A673 (cell line): ENCODE results near the gene MET. TPM values are rescaled to one million over a fixed set of nuclear protein-coding genes. Genes with fewer than 3 reads are reported as not detected.

Source experiments
- BruUV-seq: library from RNA; stranded (reverse); fragments of 400-500 nt; replicated peaks from 2 replicates; lab custom pipeline; 2021; lab: Mats Ljungman, UMichigan
- CTCF ChIA-PET: fragments of 300-600 bp; sonication (Branson Sonifier 250); formaldehyde crosslinking; loops from one replicate; lab custom pipeline; 2022; ENCODE audit warnings: antibody characterized with exemption; lab: Charles Lee
- POLR2A ChIA-PET: fragments of 300-600 bp; sonication (Branson Sonifier 250); formaldehyde crosslinking; loops from one replicate; lab custom pipeline; 2022; ENCODE audit warnings: antibody characterized with exemption; ENCODE audit not compliant: low non-redundant PET; lab: Charles Lee
- DNase-seq: peaks from one replicate; pipeline ENCODE4 v3.0.0-alpha.2; 2015; ENCODE audit warnings: low spot score
- H3K27ac ChIP-seq: fragments of 200-600 bp; sonication (generic); 2 replicates; pipeline ENCODE4 v1.5.1; 2016; ENCODE audit warnings: mixed run types, low read depth, mild to moderate bottlenecking, mixed read lengths, antibody characterized with exemption, low read length; ENCODE audit not compliant: poor library complexity, severe bottlenecking
- H3K27me3 ChIP-seq: fragments of 200-600 bp; sonication (generic); replicated peaks from 2 replicates; pipeline ENCODE4 v1.6.1; 2017; ENCODE audit warnings: mixed run types, low read depth, mild to moderate bottlenecking, mixed read lengths, antibody characterized with exemption, low read length; ENCODE audit not compliant: insufficient read depth, poor library complexity
- H3K36me3 ChIP-seq: fragments of 200-600 bp; sonication (generic); 2 replicates; pipeline ENCODE4 v1.6.1; 2016; ENCODE audit warnings: mixed run types, mild to moderate bottlenecking, mixed read lengths, antibody characterized with exemption, low read length; ENCODE audit not compliant: insufficient read depth, poor library complexity, severe bottlenecking
- H3K4me1 ChIP-seq: fragments of 200-600 bp; sonication (generic); 2 replicates; pipeline ENCODE4 v1.6.1; 2017; ENCODE audit warnings: mixed run types, mild to moderate bottlenecking, mixed read lengths, antibody characterized with exemption, low read length; ENCODE audit not compliant: insufficient read depth, poor library complexity, severe bottlenecking
- H3K4me3 ChIP-seq: fragments of 200-600 bp; sonication (generic); 2 replicates; pipeline ENCODE4 v1.5.1; 2016; ENCODE audit warnings: low read depth, mixed run types, mild to moderate bottlenecking, mixed read lengths, low read length; ENCODE audit not compliant: poor library complexity, severe bottlenecking
- H3K9me3 ChIP-seq: fragments of 200-600 bp; sonication (generic); 2 replicates; pipeline ENCODE4 v1.6.1; 2016; ENCODE audit warnings: mixed run types, low read depth, mild to moderate bottlenecking, mixed read lengths, antibody characterized with exemption, low read length; ENCODE audit not compliant: poor library complexity, severe bottlenecking
- CTCF ChIP-seq: fragments of 300-800, 200-600 bp; sonication (generic); conservative IDR thresholded peaks from 2 replicates; pipeline ENCODE4 v1.5.1; 2017; ENCODE audit warnings: low read depth, mild to moderate bottlenecking, antibody characterized with exemption, low read length, moderate library complexity, mixed read lengths
- EZH2 ChIP-seq: fragments of 200-600 bp; sonication (generic); IDR thresholded peaks from 2 replicates; pipeline ENCODE4 v1.6.1; 2017; ENCODE audit warnings: borderline replicate concordance, low read depth, mild to moderate bottlenecking, mixed read lengths, antibody characterized with exemption, low read length; ENCODE audit not compliant: poor library complexity, severe bottlenecking
- intact Hi-C: fragments of 100-400 bp; cut with micrococcal nuclease; formaldehyde crosslinking; loops from one replicate; pipeline ENCODE4 v1.10.0; 2022; ENCODE audit not compliant: unreplicated experiment
- total RNA-seq: library from RNA; stranded (reverse); gene quantifications from 2 replicates; pipeline ENCODE4 v1.2.3, GENCODE V29; 2021

Gene MET
- total RNA-seq, 1 experiment from 2014 or later = 6.8 TPM

- intact Hi-C loops = no loop called here
- DNase-seq = no peak
- Histone ChIP-seq H3K4me3 (no peak overlapping the region), H3K36me3 (no peaks in the 10 kb centered on the region), H3K27ac (no peak overlapping the region), H3K9me3 (no peaks in the 10 kb centered on the region), H3K4me1 (no peaks in the 10 kb centered on the region), H3K27me3 (no peaks in the 10 kb centered on the region)
- TF ChIP-seq EZH2 = no peak
- no peak for TF ChIP-seq CTCF
- ChIA-PET POLR2A (no interaction called here), CTCF (no interaction called here)
- no TSS peak for BruUV-seq
These were observed 118.0 kb downstream of the MET start for GRCh38 chr7:116790025-116790424.

GRCh38 chr7:116792813-116793212, 120.8 kb downstream of the MET start:
- ChIA-PET CTCF (no interaction called here), POLR2A (interaction anchor here (0.6 kb wide), 1 partner anchor 28 kb away, joined by 3 read pairs; no protein-coding TSS in a partner anchor)
- no TSS peak for BruUV-seq
- intact Hi-C loops = no loop called here
- no peaks in the 10 kb centered on the region for H3K9me3 ChIP-seq
- H3K4me3 ChIP-seq = no peak overlapping the region
- no peak overlapping the region for H3K27ac ChIP-seq
- no peak for DNase-seq
- H3K36me3 ChIP-seq = no peaks in the 10 kb centered on the region
- H3K27me3 ChIP-seq = no peaks in the 10 kb centered on the region
- H3K4me1 ChIP-seq = peaks cover 7% of the 10 kb centered on the region
- TF ChIP-seq EZH2 = no peak
- TF ChIP-seq CTCF = no peak

- Histone ChIP-seq H3K4me3 (no peak overlapping the region), H3K36me3 (no peaks in the 10 kb centered on the region), H3K4me1 (peaks cover 18% of the 10 kb centered on the region), H3K9me3 (no peaks in the 10 kb centered on the region), H3K27ac (no peak overlapping the region), H3K27me3 (no peaks in the 10 kb centered on the region)
- ChIA-PET POLR2A (no interaction called here), CTCF (interaction anchor here (0.7 kb wide), 1 partner anchor 1103 kb away, joined by 3 read pairs; no protein-coding TSS in a partner anchor)
- intact Hi-C loops = no loop called here
- no peak for DNase-seq
- BruUV-seq = no TSS peak
- TF ChIP-seq EZH2 = no peak
These were observed 121.9 kb downstream of the MET start for GRCh38 chr7:116793795-116794340.

GRCh38 chr7:116796471-116796870, 124.5 kb downstream of the MET start:
- intact Hi-C loops = no loop called here
- H3K27ac ChIP-seq = no peak overlapping the region
- H3K4me1 ChIP-seq = peaks cover 24% of the 10 kb centered on the region
- BruUV-seq = no TSS peak
- POLR2A ChIA-PET = no interaction called here
- TF ChIP-seq CTCF (no peak), EZH2 (no peak)
- no peaks in the 10 kb centered on the region for H3K9me3 ChIP-seq
- DNase-seq = no peak
- H3K4me3 ChIP-seq = no peak overlapping the region
- no peaks in the 10 kb centered on the region for H3K36me3 ChIP-seq
- CTCF ChIA-PET = no interaction called here
- H3K27me3 ChIP-seq = no peaks in the 10 kb centered on the region
